ENCODE data around the gene PVALEF. TPM values are rescaled to one million over a fixed set of nuclear protein-coding genes. Genes with fewer than 3 reads are reported as not detected.

The PVALEF gene
- total and polyA plus RNA-seq, 2 of the 13 experiments (the other 11 are each of a cell fraction or from before 2014, with no cell fraction given): 0.18 TPM

DNA sequence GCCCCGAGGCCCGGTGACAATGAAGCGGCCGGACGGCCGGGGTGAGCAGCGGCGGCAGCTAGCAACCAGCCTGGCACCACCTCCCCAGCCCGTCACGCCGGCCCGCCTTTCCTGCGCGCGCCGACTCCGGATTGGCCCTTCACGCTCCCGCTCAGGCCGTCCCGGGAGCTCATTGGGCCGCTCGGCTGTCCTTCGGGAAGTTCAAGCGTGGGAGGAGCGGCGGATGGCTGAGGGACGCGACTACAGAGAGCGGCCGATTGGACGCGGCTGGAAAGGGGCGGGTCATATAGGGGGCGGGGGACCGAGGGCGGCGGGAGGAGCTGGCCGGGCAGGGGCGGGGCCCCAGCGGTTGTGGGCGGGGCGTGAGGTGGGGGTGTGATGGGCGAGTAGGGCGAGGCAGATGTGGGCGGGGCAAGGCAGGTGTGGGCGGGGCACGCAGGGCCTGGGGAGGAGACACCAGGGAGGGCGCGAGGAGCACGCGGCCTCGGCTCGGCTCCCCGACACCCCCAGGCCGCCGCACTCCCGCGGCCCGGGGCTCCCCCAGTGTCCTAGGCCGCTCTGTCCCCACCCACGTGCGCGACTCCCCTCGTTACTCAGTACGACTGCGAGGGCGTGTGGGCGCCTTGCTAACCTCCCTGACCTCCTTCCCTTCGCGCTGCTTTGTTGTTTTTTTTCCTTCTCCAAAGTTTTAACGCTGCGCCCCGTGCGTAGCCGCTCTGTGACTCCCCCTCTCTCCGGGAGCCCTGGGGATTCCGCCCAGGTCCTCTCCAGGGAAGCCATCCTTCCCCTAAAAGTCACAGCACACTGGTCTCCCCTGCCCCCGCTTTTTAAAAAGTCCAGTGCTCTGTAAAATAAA lies 57.8 kb downstream of the PVALEF start, which contains the start of gene CEP131 (continued):
- TF ChIP-seq, protein P1, sequence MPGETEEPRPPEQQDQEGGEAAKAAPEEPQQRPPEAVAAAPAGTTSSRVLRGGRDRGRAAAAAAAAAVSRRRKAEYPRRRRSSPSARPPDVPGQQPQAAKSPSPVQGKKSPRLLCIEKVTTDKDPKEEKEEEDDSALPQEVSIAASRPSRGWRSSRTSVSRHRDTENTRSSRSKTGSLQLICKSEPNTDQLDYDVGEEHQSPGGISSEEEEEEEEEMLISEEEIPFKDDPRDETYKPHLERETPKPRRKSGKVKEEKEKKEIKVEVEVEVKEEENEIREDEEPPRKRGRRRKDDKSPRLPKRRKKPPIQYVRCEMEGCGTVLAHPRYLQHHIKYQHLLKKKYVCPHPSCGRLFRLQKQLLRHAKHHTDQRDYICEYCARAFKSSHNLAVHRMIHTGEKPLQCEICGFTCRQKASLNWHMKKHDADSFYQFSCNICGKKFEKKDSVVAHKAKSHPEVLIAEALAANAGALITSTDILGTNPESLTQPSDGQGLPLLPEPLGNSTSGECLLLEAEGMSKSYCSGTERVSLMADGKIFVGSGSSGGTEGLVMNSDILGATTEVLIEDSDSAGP (CRISPR knock-in tag; IDR thresholded peaks at IDR 0.05; ENCODE audit: borderline replicate concordance): peak; percentile 75
- TF ChIP-seq GABPA (IDR thresholded peaks at IDR 0.05; ENCODE audit: low read depth, low read length) (peak; percentile 59), GABPA (CRISPR knock-in tag; IDR thresholded peaks at IDR 0.05; ENCODE audit: low read depth) (peak; percentile 51), ZNF788 (CRISPR knock-in tag; IDR thresholded peaks at IDR 0.05; ENCODE audit: borderline replicate concordance) (peak; percentile 20), SP1 (IDR thresholded peaks at IDR 0.05) (0 out of 2 replicates have a peak, but pooled peaks have one; percentile 71), SP1 (CRISPR knock-in tag; IDR thresholded peaks at IDR 0.05) (peak; percentile 91), POLR2G (IDR thresholded peaks at IDR 0.05; ENCODE audit: low read depth, low read length) (peak; percentile 91), ZNF431 (CRISPR knock-in tag; IDR thresholded peaks at IDR 0.05; ENCODE audit: borderline replicate concordance, low read depth) (peak; percentile 79), SALL1 (CRISPR knock-in tag; IDR thresholded peaks at IDR 0.05) (peak; percentile 72), FOXO1 (CRISPR knock-in tag; IDR thresholded peaks at IDR 0.05) (0 out of 2 replicates have a peak, but pooled peaks have one; percentile 9), KLF11 (CRISPR knock-in tag; IDR thresholded peaks at IDR 0.05) (no peak), ZNF510 (CRISPR knock-in tag; IDR thresholded peaks at IDR 0.05; ENCODE audit: low read depth) (peak; percentile 91; the same call in 1 of the 2 replicates), IKZF4 (CRISPR knock-in tag; IDR thresholded peaks at IDR 0.05; ENCODE audit: borderline replicate concordance, low read depth, not compliant biosample characterization) (no peak), JUN (CRISPR knock-in tag; IDR thresholded peaks at IDR 0.05) (no peak; the same call in 1 of the 2 replicates), KDM3A (CRISPR knock-in tag; IDR thresholded peaks at IDR 0.05; ENCODE audit: low read depth) (0 out of 2 replicates have a peak, but pooled peaks have one; percentile 13), ZNF619 (CRISPR knock-in tag; IDR thresholded peaks at IDR 0.05) (no peak), CBX1 (IDR thresholded peaks at IDR 0.05; ENCODE audit: low read depth) (peak; percentile 19), SATB2 (CRISPR knock-in tag; IDR thresholded peaks at IDR 0.05) (0 out of 2 replicates have a peak, but pooled peaks have one; percentile 42), SRY (CRISPR knock-in tag; IDR thresholded peaks at IDR 0.05) (no peak), ZSCAN21 (CRISPR knock-in tag; IDR thresholded peaks at IDR 0.05; ENCODE audit: borderline replicate concordance) (peak; percentile 59; the same call in 1 of the 2 replicates), ZSCAN9 (CRISPR knock-in tag; IDR thresholded peaks at IDR 0.05; ENCODE audit: borderline replicate concordance) (peak; percentile 42; the same call in 1 of the 2 replicates), ZNF274 (CRISPR knock-in tag; IDR thresholded peaks at IDR 0.05) (peak; percentile 80; the same call in 1 of the 2 replicates)
- TF ChIP-seq, protein P2, sequence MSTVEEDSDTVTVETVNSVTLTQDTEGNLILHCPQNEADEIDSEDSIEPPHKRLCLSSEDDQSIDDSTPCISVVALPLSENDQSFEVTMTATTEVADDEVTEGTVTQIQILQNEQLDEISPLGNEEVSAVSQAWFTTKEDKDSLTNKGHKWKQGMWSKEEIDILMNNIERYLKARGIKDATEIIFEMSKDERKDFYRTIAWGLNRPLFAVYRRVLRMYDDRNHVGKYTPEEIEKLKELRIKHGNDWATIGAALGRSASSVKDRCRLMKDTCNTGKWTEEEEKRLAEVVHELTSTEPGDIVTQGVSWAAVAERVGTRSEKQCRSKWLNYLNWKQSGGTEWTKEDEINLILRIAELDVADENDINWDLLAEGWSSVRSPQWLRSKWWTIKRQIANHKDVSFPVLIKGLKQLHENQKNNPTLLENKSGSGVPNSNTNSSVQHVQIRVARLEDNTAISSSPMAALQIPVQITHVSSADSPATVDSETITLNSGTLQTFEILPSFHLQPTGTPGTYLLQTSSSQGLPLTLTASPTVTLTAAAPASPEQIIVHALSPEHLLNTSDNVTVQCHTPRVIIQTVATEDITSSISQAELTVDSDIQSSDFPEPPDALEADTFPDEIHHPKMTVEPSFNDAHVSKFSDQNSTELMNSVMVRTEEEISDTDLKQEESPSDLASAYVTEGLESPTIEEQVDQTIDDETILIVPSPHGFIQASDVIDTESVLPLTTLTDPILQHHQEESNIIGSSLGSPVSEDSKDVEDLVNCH (CRISPR knock-in tag; IDR thresholded peaks at IDR 0.05): 0 out of 2 replicates have a peak, but pooled peaks have one; percentile 62
- TF ChIP-seq, protein P3, sequence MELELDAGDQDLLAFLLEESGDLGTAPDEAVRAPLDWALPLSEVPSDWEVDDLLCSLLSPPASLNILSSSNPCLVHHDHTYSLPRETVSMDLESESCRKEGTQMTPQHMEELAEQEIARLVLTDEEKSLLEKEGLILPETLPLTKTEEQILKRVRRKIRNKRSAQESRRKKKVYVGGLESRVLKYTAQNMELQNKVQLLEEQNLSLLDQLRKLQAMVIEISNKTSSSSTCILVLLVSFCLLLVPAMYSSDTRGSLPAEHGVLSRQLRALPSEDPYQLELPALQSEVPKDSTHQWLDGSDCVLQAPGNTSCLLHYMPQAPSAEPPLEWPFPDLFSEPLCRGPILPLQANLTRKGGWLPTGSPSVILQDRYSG (CRISPR knock-in tag; IDR thresholded peaks at IDR 0.05): 0 out of 2 replicates have a peak, but pooled peaks have one; percentile 25
- TF ChIP-seq, protein P4, sequence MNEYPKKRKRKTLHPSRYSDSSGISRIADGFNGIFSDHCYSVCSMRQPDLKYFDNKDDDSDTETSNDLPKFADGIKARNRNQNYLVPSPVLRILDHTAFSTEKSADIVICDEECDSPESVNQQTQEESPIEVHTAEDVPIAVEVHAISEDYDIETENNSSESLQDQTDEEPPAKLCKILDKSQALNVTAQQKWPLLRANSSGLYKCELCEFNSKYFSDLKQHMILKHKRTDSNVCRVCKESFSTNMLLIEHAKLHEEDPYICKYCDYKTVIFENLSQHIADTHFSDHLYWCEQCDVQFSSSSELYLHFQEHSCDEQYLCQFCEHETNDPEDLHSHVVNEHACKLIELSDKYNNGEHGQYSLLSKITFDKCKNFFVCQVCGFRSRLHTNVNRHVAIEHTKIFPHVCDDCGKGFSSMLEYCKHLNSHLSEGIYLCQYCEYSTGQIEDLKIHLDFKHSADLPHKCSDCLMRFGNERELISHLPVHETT (CRISPR knock-in tag; conservative IDR thresholded peaks at IDR 0.05): no peak
